Right ventricle myocardium inferior (tissue), 1 donor: ENCODE data around the gene EXD3. TPM values are rescaled to one million over a fixed set of nuclear protein-coding genes. Genes with fewer than 3 reads are reported as not detected.

ENCODE experiments used
- ATAC-seq: fragments of 200-7000 bp; cut with Tn5 transposase; one replicate; pipeline ENCODE4 v1.9.1; 2020; ENCODE audit warnings: mild to moderate bottlenecking, moderate library complexity
- DNase-seq: peaks from one replicate; pipeline ENCODE4 v3.0.0; 2021; ENCODE audit errors: missing footprints
- intact Hi-C: fragments of 100-400 bp; cut with DNase I; formaldehyde crosslinking; loops from one replicate; pipeline ENCODE4 v1.11.0; 2022
- total RNA-seq: library from RNA; stranded (reverse); fragmentation: NEBNext Ultra II Directional; extraction: Animal tissue kit (Norgen Biotek cat#: 25700); gene quantifications from one replicate; pipeline ENCODE4 v1.2.1, GENCODE V29; 2021
- donor health status: DM: no; HTN: yes; CAD: no; lungs with severe emphysema.

The EXD3 gene
- total RNA-seq, 1 donor from 2014 or later = 6.8 TPM

GRCh38 chr9:137281345-137282116 lies 141.4 kb downstream of the EXD3 start:
- intact Hi-C loops = no loop called here
- DNase-seq = no peak
- no peak for ATAC-seq

DNA sequence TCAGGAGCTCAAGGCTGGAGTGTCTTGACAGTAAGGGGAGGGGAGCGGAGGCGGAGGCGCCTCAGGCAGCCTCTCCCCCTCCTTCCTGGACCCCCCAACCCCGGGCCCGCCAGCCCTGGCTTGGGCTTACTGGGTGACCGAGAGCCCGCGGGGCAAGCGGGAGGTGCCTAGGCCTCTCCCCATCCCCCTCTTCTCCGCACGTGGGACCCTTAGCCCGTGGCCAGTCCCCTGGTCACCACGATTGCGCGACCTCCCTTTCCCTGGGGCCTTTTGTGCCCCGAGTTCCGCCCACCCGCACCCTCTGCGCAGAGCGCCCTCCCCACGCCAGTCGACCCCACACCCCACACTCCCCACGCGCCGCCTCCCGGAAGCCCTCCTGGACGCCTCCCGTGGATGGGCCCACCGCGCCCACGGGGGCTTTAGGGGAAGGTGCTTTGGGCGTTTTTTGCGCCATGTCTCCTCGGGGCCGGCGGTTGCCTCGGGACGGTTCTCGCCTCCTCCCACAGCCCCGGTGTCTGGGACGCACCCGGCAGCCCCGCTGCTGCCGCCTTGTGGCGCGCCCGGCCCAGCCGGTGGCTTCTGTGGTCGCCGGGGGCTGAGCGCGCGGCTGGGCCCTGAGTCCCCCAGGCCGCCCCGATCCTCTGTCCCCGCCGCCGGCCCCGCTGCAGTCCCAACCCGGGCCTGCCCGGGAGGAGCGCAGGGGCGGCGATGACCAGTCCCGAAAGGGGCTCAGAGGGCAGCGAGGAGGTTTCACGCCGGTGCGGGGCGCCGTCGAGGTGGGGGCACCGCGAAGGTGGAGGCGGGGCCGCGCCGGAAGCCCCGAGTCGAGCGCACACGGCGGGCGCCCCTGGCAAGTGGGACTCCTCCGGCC lies 142.3 kb downstream of the EXD3 start:
- DNase-seq (no peak), ATAC-seq (peak; percentile 14)
- intact Hi-C loops = no loop called here

GRCh38 chr9:137279741-137280473 lies 143.1 kb downstream of the EXD3 start:
- intact Hi-C loops = no loop called here

DNA sequence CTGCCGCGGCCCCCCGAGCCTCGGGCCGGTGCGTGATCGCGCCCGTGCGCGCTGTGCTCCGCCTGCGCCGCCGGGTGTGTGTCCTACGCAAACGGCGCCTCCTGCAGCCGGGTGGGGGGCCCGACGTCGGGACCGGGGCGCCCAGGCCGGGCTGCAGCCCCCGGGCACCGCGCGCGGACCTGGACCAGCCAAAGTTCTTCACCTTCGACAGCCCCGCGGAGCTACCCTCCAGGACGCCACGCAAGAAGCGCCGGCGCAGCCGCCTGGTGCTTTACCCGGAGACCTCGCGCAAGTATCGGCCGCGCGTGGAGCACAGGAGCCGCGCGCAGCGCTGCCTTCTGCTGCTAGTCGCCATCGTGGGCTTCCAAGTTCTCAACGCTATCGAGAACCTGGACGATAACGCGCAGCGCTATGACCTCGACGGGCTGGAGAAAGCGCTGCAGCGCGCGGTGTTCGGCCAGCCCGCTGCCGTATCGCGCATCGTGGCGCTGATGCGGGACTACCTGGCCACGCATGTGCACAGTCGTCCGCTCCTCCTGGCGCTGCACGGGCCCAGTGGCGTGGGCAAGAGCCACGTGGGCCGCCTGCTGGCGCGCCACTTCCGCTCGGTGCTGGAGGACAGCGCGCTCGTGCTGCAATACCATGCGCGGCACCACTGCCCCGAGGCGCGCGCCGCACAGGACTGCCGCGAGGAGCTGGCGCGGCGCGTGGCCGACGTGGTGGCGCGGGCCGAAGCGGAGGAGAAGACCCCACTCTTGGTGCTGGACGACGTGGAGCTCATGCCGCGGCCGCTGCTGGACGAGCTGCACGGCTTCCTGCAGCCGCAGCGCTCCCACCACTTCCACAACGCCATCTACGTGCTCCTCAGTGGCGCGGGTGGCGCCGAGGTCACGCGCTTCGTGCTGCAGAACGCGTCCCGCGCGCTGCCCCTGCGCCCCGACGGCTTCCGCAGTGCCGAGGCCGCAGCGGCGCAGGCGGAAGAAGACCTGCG lies 143.9 kb downstream of the EXD3 start:
- intact Hi-C loops = no loop called here
- no peak for DNase-seq
- ATAC-seq = no peak

More at GRCh38 chr9:137279741-137280473, 143.1 kb downstream of the EXD3 start:
- no peak for ATAC-seq
- DNase-seq = no peak

- peak; percentile 84 for DNase-seq
- ATAC-seq = peak; percentile 6
- intact Hi-C loops = no loop called here
Observed at GRCh38 chr9:137278061-137278701, 144.8 kb downstream of the EXD3 start.

DNA sequence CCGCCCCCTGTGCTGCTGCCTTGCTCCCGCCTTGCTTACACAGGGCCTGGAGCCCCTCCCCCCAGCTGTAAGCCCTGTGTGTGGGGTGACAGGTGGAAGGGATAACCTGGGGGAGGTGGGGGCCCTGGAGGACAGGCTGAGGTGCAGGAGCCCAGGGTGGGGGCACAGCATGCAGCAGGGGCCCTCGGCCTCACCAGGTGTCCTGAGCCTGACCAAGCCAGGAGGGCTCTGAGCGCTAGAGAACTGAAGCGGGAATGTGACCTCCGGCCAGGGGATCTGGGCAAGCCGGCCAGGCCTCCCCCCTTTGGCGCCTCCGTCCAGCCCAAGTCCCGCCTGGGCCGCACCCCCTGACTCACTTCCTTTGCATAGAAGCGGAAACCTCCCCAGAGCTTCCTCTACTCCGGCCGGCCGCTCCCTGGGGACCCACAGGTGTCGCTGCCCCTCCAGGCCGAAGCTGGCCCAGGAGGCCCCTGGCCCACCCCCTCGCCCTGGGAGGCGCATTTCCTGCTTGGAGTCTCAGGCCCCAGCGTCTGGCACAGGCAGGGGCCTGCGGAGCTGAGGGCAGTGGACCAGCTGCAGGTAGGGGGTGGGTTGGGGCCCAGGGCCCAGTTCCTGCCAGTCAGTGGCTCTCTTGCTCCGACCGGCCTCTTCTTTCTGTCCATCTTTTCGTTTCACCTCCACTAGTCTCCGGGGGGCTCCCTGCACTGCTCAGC lies 145.5 kb downstream of the EXD3 start, which contains the start of gene TOR4A:
TOR4A (plus strand) TSS at position 398 of the 713 bp plus-strand sequence. CDS start 964 bp downstream, outside the sequence.
- intact Hi-C loops = loop anchor here (2.0 kb wide), 1 partner anchor 37 kb away; the partner anchor contains the start of gene TUBB4B
- DNase-seq (peak; percentile 94), ATAC-seq (peak; percentile 66)

DNA sequence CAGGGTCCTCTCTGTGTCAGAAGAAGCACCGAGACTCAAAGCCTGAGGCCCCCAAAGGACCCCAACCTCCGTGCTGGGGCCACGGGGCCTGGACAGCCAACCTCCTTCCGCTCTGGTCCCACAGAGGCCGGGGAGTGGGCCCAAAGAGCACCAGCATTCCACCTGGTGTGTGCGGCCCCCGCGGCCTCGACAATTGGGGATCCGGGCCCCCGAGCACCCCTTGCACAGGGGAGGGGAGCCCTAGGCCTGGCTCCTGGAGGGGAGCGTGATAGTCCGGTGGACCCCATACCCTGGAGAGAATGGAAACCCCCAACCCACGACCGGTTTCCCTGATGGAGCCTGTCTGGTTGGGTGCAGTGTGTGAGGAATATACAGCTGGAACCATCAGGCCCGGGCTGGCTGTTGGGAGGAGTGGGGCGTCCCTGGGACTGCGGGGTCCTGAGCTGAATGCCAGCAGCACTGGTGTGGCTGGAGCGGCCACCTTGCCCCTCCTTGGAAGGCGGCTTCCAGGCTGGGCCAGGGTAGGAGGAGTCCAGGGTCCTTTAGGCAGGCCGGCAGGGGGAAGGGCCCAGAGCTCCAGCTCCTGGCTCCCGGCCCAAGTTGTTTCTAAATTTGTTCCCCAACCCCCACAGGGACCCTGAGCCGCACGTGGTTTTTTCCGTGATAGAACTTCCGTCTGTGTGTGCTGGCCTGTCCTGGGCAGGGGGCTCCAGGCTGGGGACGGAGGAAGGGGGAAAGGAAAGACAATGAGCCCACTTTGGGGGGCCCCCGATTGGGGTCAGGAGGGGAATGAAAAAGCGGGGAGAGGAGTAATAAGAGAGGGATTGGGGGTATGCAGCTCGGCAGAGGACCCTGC lies 146.3 kb downstream of the EXD3 start:
- intact Hi-C loops = loop anchor here (2.0 kb wide), 1 partner anchor 36 kb away; the partner anchor contains the start of gene TUBB4B

DNA sequence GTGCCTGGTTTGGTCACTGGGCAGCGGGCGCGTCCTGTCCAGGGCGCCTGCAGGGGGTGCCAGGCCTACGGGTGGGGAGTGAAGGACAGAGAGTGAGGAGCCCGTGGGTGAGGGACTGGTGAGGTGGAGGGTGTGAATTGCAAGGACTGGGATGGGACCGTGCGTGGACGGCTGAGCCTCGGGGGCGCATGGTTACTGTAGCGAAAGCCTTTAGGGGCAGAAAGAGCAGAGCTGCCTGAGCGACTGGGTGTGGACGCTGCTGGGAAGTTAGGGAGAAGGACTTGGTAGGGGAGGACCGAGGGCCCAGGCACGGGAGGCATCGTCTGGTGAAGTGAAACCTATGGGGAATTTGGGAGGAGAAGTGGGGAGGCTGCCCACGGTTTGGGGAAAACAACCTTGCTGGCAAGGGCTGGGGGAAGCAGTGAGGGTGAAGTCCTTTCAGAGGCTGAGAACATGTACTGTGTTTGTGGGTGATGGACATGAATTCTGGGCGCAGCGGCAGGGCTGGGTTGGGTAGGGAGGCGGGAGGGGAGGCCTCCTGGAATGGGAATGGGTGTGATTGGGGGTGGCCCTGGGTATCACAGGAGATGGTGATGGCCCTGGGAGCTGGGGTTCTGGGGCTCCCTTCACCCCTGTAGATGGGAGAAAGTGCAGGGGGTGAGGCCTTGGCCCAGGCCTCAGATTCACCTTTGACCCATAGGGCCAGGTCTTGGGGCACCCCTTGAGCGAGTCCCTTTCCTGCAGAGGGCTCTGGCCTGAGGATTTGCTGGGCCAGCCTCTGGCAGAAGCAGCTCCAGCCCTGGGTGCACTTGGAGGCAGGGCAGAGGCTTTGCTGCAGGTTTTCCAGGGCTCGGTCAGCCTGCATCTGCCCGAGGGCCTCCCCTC lies 147.1 kb downstream of the EXD3 start:
- no peak for ATAC-seq
- intact Hi-C loops = loop anchor here (2.0 kb wide), 1 partner anchor 35 kb away; the partner anchor contains the start of gene TUBB4B
- DNase-seq = no peak

More for the DNA sequence above, 146.3 kb downstream of the EXD3 start:
- DNase-seq (peak; percentile 90), ATAC-seq (peak; percentile 74)

- intact Hi-C loops = no loop called here
- DNase-seq = no peak
- ATAC-seq = no peak
Observed at GRCh38 chr9:137275203-137275587, 147.8 kb downstream of the EXD3 start.

DNA sequence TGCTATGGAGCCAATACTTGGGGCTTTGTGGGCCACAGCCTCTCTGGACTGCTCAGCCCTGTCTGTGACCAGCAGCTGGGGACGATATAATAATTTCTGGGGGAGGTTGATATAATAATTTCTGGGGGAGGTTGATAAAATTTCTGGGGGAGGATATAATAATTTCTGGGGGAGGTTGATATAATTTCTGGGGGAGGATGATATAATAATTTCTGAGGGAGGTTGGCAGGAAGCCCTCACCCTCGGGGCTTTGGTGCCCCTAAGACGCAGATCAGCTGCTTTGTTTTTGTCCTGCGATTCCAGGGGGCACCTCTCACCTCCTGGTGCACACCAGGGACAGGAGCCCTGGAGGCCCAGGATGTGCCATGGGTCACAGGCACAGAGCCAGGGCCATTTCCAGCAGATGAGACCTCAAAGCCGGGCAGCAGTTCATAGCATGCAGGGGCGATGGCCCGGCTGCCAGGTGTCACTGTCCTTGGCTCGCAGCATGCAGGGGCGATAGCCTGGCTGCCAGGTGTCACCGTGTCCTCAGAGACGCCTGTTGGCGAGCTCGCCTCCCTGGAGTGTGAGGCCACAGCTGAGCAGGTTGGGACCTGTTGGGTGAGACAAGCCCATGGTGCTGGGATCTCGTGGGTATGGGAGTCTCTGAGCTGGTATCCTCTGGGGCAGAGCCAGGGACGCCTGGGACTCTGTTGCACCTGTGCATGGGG lies 149.2 kb downstream of the EXD3 start:
- intact Hi-C loops = no loop called here
- ATAC-seq = no peak
- DNase-seq = no peak

- DNase-seq = no peak
- no peak for ATAC-seq
- intact Hi-C loops = no loop called here
Observed at GRCh38 chr9:137273095-137273490, 149.9 kb downstream of the EXD3 start.

GRCh38 chr9:137272241-137273094 lies 150.5 kb downstream of the EXD3 start:
- DNase-seq (no peak), ATAC-seq (no peak)
- intact Hi-C loops = no loop called here

DNA sequence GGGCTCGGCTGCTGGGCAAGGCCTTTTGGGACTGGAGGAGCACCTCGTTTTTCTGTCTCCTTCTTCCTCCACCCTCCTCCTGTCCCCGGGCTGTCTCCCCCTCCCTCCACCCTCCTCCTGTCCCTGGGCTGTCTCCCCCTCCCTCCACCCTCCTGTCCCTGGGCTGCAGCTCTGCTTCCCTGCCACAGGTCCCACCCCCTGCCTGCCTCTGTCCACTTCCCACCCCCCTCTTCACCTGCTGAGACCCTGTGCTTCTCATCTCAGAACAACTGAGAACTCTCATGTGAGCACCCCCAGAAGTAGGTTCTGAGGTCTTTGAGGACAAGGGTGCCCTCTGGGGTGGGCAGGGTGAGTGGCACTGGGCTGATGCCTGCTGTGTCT lies 151.3 kb downstream of the EXD3 start:
- no peak for ATAC-seq
- intact Hi-C loops = no loop called here
- no peak for DNase-seq
